Psoas muscle (tissue), 8 donors: ENCODE data around the gene PFKP. TPM values are rescaled to one million over a fixed set of nuclear protein-coding genes. Genes with fewer than 3 reads are reported as not detected.

Experiments used
- ATAC-seq, 4 donors: fragments of 200-7000 bp; cut with Tn5 transposase; one replicate each; pipeline ENCODE4 v1.9.1; 2020; ENCODE audit warnings: moderate library complexity in 3 of 4, mild to moderate bottlenecking in 2 of 4
- DNase-seq, 2 donors: peaks; one replicate each; pipeline ENCODE4 v3.0.0-alpha.2; 2020
- H3K27ac ChIP-seq: fragments of 200-600 bp; one replicate; pipeline ENCODE4 v1.8.0; 2022
- H3K27me3 ChIP-seq, 3 donors: fragments of 200-600 bp in 1 of 3; one replicate each; pipeline versions ENCODE4 v1.6.1 to v1.8.0; 2013 to 2022; ENCODE audit warnings: low read length in 2 of 3, mild to moderate bottlenecking in 2 of 3, moderate library complexity in 1 of 3; ENCODE audit not compliant: insufficient read depth in 3 of 3
- H3K36me3 ChIP-seq, 2 donors: fragments of 200-600 bp in 1 of 2; one replicate each; pipeline versions ENCODE4 v1.6.1 to v1.8.0; 2013 to 2022; ENCODE audit warnings: low read depth in 1 of 2, mild to moderate bottlenecking in 1 of 2, moderate library complexity in 1 of 2; ENCODE audit not compliant: insufficient read depth in 1 of 2
- H3K4me1 ChIP-seq: fragments of 200-600 bp; one replicate; pipeline ENCODE4 v1.8.0; 2022
- H3K4me3 ChIP-seq: fragments of 200-600 bp; one replicate; pipeline ENCODE4 v1.8.0; 2022; ENCODE audit warnings: mild to moderate bottlenecking
- H3K9me3 ChIP-seq: fragments of 200-600 bp; one replicate; pipeline ENCODE4 v1.8.0; 2022
- WGBS, 3 donors: extraction: QIAGEN DNeasy Blood & Tissue Kit; methylation state at CpG; one replicate each; pipeline versions ENCODE4 v1.1.6 to v1.1.7; 2013; 5-methylcytosine and 5-hydroxymethylcytosine counted together
- intact Hi-C, 2 donors: fragments of 100-400 bp; cut with DNase I; formaldehyde crosslinking; loops; one replicate each; pipeline versions ENCODE4 v1.11.0 to v1.14.2; 2022
- polyA plus RNA-seq, 3 donors: library from polyadenylated mRNA; stranded (reverse); fragments of 200-250 nt; gene quantifications; one replicate each; pipeline ENCODE4 v1.2.3, GENCODE V29; 2013
- total RNA-seq, 4 donors: library from RNA; stranded (reverse); fragmentation: NEBNext Ultra II Directional in 2 of 4; extraction: Animal tissue kit (Norgen Biotek cat#: 25700) in 2 of 4; gene quantifications; one replicate each; pipeline versions ENCODE4 v1.2.1 to v1.2.4, GENCODE V29; 2021 to 2023
- TF ChIP-seq, protein P1 (sequence below): fragments of 200-600 bp; IDR thresholded peaks from one replicate; pipeline ENCODE4 v1.8.0; 2022; ENCODE audit warnings: antibody characterized with exemption
- donor health status: healthy with polysubstance abuse.
- donor health status: DM: no; HTN: no; CAD: no; lungs with moderate emphysema.
- donor health status: Bipolar disorder and iron deficiency.
- donor health status: healthy.
- donor health status: DM: yes; HTN: yes; CAD: no.
- donor health status: DM: no; HTN: no; CAD: no.
- donor health status: DM: no; HTN: no; CAD: no.
- donor health status: DM: yes; HTN: yes; CAD: no.

The PFKP gene
- total and polyA plus RNA-seq, 7 donors = 12.2 to 104 (median 33.4) TPM

DNA sequence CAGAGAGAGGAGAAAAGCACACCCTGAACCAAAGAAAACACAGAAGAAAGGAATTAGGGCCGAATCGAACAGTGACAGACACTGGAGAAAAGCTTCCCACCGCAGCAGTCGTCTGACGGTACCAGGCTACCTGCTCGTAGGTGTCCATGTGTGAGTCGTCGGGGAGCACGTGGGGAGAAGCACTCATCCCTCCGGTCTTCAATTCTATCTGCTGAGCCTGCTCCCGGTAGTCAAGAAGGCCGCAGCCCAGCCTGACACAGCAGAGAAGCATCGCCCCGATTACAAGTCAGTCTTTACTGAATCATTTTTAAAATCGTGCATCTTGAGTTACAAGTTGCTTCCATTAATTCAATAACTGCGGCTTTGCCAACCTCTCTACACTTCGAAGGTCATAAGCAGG, 80.7 kb downstream of the PFKP start:
- no peak overlapping the region for H3K4me3 ChIP-seq
- ATAC-seq (no peak), DNase-seq (no peak)
- H3K4me1 ChIP-seq = no peaks in the 10 kb centered on the region
- no peak overlapping the region for H3K27ac ChIP-seq
- peaks cover 9 to 100% of the 10 kb centered on the region in 2 donors for H3K36me3 ChIP-seq
- 84 to 91% (median 87%) methylated on average over 17 of the region's 17 CpGs for WGBS, 3 donors
- no peaks in the 10 kb centered on the region for H3K27me3 ChIP-seq
- intact Hi-C loops = no loop called here
- TF ChIP-seq, protein P1, sequence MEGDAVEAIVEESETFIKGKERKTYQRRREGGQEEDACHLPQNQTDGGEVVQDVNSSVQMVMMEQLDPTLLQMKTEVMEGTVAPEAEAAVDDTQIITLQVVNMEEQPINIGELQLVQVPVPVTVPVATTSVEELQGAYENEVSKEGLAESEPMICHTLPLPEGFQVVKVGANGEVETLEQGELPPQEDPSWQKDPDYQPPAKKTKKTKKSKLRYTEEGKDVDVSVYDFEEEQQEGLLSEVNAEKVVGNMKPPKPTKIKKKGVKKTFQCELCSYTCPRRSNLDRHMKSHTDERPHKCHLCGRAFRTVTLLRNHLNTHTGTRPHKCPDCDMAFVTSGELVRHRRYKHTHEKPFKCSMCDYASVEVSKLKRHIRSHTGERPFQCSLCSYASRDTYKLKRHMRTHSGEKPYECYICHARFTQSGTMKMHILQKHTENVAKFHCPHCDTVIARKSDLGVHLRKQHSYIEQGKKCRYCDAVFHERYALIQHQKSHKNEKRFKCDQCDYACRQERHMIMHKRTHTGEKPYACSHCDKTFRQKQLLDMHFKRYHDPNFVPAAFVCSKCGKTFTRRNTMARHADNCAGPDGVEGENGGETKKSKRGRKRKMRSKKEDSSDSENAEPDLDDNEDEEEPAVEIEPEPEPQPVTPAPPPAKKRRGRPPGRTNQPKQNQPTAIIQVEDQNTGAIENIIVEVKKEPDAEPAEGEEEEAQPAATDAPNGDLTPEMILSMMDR = no peak
- no peaks in the 10 kb centered on the region for H3K9me3 ChIP-seq

- ATAC-seq (no peak), DNase-seq (no peak)
- H3K4me1 ChIP-seq = no peaks in the 10 kb centered on the region
- no peaks in the 10 kb centered on the region for H3K9me3 ChIP-seq
- no peaks in the 10 kb centered on the region for H3K27me3 ChIP-seq
- H3K4me3 ChIP-seq = no peak overlapping the region
- TF ChIP-seq, protein P1 = no peak
- 67 to 73% (median 67%) methylated on average over 9 of the region's 9 CpGs for WGBS, 3 donors
- intact Hi-C loops = no loop called here
- no peak overlapping the region for H3K27ac ChIP-seq
- peaks cover 9 to 100% of the 10 kb centered on the region in 2 donors for H3K36me3 ChIP-seq
Measured at GRCh38 chr10:3148994-3149393, 81.6 kb downstream of the PFKP start.

DNA sequence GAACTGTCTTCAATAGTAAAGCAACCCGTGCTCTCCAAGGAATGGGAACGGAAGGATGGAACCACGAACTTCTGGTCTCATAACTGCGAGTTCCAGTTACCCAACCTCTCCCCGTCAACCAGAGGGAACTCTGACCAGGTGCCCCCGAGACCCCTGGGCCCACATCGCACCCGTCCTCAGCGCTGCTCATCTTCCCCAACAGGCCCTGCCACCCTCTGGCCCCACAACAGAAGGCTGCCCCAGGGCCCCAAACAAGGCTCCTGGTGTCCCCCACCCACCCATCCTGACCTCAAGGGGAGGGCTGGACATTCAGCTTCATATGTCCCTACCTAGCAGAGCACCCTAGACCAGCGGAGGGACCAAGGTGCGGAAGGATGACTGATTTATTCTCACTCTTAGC, 82.6 kb downstream of the PFKP start:
- intact Hi-C loops = no loop called here
- no peaks in the 10 kb centered on the region for H3K27me3 ChIP-seq
- DNase-seq (no peak), ATAC-seq (no peak)
- H3K9me3 ChIP-seq = no peaks in the 10 kb centered on the region
- H3K4me1 ChIP-seq = no peaks in the 10 kb centered on the region
- H3K27ac ChIP-seq = no peak overlapping the region
- 85 to 93% (median 85%) methylated on average over 11 of the region's 11 CpGs for WGBS, 3 donors
- no peak overlapping the region for H3K4me3 ChIP-seq
- TF ChIP-seq, protein P1 = no peak
- H3K36me3 ChIP-seq = peaks cover 11 to 100% of the 10 kb centered on the region in 2 donors

GRCh38 chr10:3150366-3150765, 83.0 kb downstream of the PFKP start:
- DNase-seq (no peak), ATAC-seq (no peak)
- WGBS, 3 donors = 89 to 92% (median 92%) methylated on average over 13 of the region's 13 CpGs
- H3K36me3 ChIP-seq = peaks cover 9 to 100% of the 10 kb centered on the region in 2 donors
- TF ChIP-seq, protein P1 = no peak
- no peaks in the 10 kb centered on the region for H3K9me3 ChIP-seq
- no peaks in the 10 kb centered on the region for H3K4me1 ChIP-seq
- H3K27me3 ChIP-seq = no peaks in the 10 kb centered on the region
- intact Hi-C loops = no loop called here
- no peak overlapping the region for H3K27ac ChIP-seq
- H3K4me3 ChIP-seq = no peak overlapping the region

GRCh38 chr10:3150961-3151360, 83.6 kb downstream of the PFKP start:
- Histone ChIP-seq H3K4me1 (no peaks in the 10 kb centered on the region), H3K36me3 (peaks cover 7 to 100% of the 10 kb centered on the region in 2 donors), H3K27ac (peak overlapping the region; percentile 10), H3K4me3 (no peak overlapping the region), H3K27me3 (no peaks in the 10 kb centered on the region), H3K9me3 (no peaks in the 10 kb centered on the region)
- intact Hi-C loops = no loop called here
- ATAC-seq (peak in 3 of 4 donors; percentile 8 to 56 (median 50)), DNase-seq (no peak)
- TF ChIP-seq, protein P1 = no peak
- WGBS, 3 donors = 70 to 92% (median 75%) methylated on average over 14 of the region's 14 CpGs
